HG03196 (cell line): ENCODE measurements around the gene BRD9.
"Not testable (repeated sequence)": the region's sequence is repeated elsewhere in the genome, so short reads cannot be mapped to it uniquely, and the experiment has no call there.

ENCODE experiments used
- ATAC-seq: cut with Tn5 transposase; IDR thresholded peaks from one replicate; pipeline ENCODE4 v1.9.1; 2021; ENCODE audit not compliant: unreplicated experiment

The BRD9 gene

GRCh38 chr5:892394-893136 lies at the start of gene BRD9, which contains the start of gene TRIP13:
Gene BRD9, minus strand, starts transcription at chr5:892801. Its CDS starts 144 bp downstream, at chr5:892657.
Gene TRIP13, plus strand, starts transcription at chr5:892884. Its CDS starts 115 bp downstream, at chr5:892999.
- ATAC-seq, result peak; percentile 87

DNA sequence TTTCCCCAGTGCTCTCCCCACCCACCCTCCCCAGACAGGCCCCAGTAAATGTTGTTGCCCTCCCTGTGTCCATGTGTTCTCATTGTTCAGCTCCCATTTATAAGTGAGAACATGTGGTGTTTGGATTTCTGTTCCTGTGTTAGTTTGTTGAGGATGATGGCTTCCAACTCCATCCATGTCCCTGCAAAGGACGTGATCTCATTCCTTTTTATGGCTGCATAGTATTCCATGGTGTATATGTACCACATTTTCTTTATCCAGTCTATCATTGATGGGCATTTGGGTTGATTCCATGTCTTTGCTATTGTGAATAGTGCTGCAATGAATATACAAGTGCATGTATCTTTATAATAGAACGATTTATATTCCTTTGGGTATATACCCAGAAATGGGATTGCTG lies 48.1 kb upstream of the BRD9 start:
- ATAC-seq, result not testable (repeated sequence)

DNA sequence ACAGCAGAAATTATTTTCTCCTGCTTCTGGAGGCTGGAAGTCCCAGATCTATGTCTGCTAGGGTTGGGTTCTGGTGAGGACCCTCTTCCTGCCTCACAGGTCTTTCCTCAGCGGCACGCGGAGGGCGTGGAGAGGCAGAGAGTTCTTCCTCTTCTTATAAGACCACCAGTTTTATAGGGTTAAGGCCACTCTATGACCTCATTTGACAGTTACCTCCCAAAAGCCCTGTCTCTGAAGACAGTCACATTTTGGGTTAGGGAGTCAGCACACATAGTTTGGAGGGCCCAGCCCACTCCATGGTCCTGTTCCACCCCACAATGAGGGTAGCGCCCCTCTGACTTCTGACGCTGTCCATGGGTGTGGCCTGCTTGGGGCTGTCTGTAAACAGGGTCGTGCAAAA lies 46.8 kb upstream of the BRD9 start:
- ATAC-seq, result no peak

GRCh38 chr5:937151-937924 lies 44.7 kb upstream of the BRD9 start:
- ATAC-seq, result no peak

DNA sequence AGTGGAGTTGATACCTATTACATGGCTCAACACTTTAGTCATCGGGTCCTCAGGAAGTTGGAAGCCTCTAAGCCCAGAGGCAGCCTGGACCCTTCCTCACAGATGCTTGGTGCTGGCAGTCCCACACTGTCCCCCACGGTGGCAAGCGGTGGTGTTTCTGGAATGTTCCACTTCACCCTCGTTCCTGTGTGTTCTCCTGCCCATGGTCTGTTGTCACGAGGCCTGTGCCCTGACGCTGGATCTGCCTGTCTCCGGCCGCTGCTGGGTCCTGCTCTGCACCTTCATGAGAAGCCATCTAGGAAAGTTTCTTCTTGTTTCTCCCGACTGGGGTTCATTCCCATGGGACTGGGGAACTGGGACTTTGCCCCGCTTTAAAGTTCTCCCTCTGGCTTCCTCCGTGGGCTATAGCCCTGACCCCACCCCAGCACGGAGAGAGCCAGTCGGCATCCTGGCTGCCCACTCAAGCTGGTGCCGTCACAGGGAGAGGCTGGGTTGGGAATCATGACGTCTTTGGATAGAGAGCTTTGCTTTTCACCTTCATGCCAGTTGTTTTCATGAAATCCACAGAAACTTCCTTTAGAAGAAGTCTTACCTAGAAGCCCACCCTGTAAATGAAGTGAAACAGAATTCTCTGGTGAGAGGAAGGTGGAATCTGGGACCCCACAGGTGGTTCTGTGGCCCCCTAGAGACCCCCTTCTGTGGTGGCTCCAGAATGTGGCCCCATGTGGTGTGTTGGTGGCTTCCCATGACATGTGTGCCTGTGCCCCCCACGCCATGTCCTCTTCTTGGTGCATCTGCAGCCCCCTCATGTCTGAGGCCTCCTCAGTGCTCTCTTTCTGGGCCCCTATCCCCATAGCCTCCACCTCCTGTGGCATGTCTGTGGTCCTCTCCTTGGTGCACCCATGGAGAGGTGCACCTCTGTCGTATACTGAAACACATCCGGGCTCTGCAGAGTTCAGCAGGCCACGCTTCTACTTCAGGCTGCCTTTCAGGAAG lies 43.8 kb upstream of the BRD9 start:
- no peak for ATAC-seq

DNA sequence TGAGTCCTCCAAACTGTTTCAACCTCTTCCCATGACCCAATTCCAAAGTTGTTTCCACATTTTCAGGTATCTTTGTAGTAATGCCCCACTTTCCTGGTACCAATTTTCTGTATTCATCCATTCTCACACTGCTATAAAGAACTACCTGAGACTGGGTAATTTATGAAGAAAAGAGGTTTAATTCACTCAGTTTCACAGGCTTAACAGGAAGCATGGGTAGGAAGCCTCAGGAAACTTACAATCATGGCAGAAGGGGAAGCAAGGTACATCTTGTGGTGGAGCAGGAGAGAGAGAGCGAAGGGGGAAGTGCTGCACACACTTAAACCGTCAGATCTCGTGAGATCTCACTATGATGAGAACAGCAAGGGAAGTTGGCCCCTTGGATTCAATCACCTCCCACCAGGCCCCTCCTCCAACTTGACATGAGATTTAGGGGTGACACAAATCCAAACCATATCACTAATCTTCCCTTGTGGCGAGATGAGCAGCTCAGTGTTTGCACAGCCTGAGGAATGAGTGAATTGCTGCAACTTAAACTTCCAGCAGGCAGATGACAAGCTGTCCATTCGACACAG lies 43.0 kb upstream of the BRD9 start:
- ATAC-seq, result no peak

GRCh38 chr5:934381-934967 lies 41.9 kb upstream of the BRD9 start:
- not testable (repeated sequence) for ATAC-seq

- ATAC-seq, result not testable (repeated sequence)
Measured at GRCh38 chr5:933951-934350, 41.4 kb upstream of the BRD9 start.

DNA sequence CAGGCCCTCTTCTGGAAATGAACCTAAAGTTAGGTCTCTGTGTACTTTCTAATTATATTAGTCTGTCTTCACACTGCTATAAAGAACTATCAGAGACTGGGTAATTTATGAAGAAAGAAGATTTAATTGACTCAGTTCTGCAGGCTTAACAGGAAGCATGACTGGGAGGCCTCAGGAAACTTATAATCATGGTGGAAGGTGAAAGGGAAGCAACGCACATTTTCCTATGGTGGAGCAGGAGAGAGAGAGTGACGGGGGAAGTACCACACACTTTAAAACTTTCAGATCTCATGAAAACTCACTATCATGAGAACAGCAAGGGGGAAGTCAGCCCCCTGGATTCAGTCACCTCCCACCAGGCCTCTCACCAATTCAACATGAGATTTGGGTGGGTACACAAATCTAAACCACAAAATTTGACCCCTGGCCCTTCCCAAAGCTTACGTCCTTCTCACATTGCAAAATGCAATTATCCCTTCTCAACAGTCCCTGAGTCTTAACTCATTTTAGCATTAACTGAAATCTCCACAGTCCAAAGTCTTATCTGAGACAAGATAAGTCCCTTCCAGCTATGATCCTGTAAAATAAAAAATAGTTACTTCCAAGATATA lies 40.8 kb upstream of the BRD9 start:
- ATAC-seq, result no peak

- ATAC-seq, result no peak
Measured at GRCh38 chr5:932628-933250, 40.1 kb upstream of the BRD9 start.

- ATAC-seq, result no peak
Measured at GRCh38 chr5:932151-932627, 39.6 kb upstream of the BRD9 start.

- no peak for ATAC-seq
Measured at GRCh38 chr5:931570-932145, 39.1 kb upstream of the BRD9 start.

DNA sequence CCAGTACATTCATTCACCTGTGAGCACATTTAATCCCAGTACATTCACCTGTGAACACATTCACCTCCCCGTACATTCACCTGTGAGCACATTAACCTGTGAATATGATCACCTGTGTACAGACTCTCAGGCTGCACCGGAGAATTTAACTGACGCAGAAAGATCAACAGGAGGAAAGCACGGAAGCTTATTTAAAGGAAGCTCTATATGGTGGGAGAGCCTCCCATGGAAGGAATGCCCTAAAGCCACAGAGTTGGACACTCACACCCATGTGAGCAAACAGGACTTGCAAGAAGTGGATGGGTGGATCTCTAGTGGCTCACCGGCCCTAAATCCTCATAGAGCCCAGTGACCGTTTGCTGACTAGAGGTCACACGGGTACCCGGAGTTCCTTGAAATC lies 38.3 kb upstream of the BRD9 start:
- ATAC-seq, result no peak

DNA sequence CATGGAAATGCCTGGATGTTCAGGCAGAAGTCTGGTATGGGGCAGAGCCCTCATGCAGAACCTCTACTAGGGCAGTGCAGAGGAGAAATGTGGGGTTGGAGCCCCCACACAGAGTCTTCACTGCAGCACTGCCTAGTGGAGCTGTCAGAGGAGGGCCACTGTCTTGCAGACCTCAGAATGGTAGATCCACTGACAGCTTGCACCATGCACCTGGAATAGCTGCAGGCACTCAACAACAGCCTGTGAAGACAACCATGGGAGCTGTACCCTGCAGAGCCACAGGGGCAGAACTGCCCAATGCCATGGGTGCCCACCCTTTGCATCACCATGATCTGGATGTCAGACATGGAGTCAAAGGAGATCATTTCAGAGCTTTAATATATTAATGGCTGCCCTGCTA lies 37.0 kb upstream of the BRD9 start:
- ATAC-seq, result no peak

- ATAC-seq, result not testable (repeated sequence)
Measured at GRCh38 chr5:929182-929581, 36.6 kb upstream of the BRD9 start.

- no peak for ATAC-seq
Measured at GRCh38 chr5:927172-928015, 34.8 kb upstream of the BRD9 start.

GRCh38 chr5:926417-927171 lies 34.0 kb upstream of the BRD9 start:
- ATAC-seq, result no peak
